Measurements from ENCODE around the gene SPIRE2.

SPIRE2 gene

DNA sequence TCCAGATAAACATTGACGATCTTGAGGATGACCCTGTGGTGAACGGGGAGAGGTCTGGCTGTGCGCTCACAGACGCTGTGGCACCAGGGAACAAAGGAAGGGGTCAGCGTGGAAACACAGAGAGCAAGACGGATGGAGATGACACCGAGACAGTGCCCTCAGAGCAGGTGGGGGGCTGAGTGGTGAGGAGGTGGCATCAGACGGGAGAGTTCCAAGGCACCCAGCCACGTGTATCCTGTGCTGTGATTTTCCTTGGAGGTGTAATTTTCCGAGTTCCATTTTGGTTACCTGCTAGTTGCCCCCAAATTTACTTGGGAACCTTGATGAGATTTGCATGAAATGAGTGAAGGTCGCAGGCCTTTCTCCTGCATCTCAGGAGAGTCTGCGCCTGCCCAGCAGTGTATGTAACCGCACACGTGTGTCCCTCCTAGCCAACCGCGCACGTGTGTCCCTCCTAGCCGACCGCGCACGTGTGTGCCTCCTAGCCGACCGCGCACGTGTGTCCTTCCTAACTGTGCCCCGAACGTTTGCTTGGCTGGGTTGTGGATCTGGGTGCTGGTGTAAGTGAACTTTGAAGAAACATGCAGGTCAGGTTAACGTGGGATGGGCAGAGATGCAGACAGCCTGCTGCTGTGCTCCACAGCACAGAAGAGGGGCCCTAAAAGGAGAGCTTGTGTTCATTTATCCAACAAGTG lies 55.2 kb downstream of the SPIRE2 start:
- TF ChIP-seq, protein P1, sequence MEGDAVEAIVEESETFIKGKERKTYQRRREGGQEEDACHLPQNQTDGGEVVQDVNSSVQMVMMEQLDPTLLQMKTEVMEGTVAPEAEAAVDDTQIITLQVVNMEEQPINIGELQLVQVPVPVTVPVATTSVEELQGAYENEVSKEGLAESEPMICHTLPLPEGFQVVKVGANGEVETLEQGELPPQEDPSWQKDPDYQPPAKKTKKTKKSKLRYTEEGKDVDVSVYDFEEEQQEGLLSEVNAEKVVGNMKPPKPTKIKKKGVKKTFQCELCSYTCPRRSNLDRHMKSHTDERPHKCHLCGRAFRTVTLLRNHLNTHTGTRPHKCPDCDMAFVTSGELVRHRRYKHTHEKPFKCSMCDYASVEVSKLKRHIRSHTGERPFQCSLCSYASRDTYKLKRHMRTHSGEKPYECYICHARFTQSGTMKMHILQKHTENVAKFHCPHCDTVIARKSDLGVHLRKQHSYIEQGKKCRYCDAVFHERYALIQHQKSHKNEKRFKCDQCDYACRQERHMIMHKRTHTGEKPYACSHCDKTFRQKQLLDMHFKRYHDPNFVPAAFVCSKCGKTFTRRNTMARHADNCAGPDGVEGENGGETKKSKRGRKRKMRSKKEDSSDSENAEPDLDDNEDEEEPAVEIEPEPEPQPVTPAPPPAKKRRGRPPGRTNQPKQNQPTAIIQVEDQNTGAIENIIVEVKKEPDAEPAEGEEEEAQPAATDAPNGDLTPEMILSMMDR (IDR thresholded peaks at IDR 0.05; ENCODE audit: low read depth, low read length, missing control alignments) = no peak
- no peak for DNase-seq (ENCODE audit: low read depth)
- no peak overlapping the region for H3K4me3 ChIP-seq (ENCODE audit: low read depth, low read length)

DNA sequence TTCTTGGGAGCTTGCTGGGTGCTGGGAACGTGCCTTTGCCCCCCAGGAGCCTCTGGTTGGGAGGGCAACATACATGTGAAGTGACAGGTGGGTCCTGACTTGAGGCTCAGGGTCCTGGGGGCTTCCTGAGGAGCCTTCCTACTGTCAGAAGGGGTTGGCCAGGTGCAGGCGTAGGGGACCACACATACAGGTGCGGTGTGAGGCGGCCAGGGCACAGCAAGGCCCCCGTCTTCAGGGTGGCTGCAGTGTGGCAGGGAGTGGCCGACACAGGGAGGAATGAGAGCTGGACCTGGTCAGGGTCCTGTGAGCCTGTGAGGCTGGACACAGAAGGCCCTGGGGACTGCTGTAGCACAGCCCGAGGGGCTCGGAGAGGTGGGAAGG lies 55.8 kb downstream of the SPIRE2 start:
- TF ChIP-seq, protein P1 (IDR thresholded peaks at IDR 0.05; ENCODE audit: low read depth, low read length, missing control alignments) = no peak
- no peak overlapping the region for H3K4me3 ChIP-seq (ENCODE audit: low read depth, low read length)
- DNase-seq (ENCODE audit: low read depth) = no peak

DNA sequence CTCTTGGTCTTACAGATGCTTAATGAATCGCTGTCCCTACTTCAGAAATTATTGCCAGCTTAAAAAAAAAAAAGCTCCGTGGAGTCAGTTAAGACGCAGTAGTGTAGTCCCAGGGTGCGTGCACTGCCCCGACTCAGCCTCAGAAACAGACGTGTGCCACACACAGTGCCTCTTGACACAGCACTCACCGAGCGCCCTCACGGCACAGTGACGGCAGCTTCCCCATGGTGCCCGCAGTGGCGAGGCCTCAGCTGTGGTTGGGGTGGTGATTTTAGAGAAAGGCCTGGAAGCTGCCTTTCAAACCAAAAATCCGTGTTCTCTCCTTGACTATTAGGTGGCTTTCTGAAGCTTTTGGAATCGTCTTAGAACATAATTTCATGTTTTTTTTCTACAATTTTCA lies 59.0 kb downstream of the SPIRE2 start:
- DNase-seq (ENCODE audit: low read depth) = no peak
- H3K4me3 ChIP-seq (ENCODE audit: low read depth, low read length) = no peak overlapping the region
- TF ChIP-seq, protein P1 (IDR thresholded peaks at IDR 0.05; ENCODE audit: low read depth, low read length, missing control alignments) = no peak

DNA sequence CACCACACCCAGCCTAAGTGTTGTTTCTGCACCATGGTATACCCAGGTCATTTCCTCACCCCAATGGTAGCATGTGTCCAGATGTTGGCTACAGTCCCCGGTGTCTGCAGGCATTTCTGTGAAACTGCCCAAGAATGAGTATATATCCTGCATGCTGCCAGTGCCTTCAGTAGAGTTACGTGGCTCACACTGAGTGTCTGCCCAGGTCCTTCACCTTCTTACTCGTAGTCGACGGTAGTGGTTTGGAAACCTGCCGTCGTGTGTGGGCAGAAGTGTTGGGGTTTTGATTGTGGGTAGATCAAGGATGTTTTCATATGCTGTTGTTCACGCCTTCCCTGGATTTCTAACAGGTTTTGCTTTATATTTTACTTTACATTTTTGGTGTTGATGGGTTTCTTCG lies 61.9 kb downstream of the SPIRE2 start:
- no peak for DNase-seq (ENCODE audit: low read depth)
- TF ChIP-seq, protein P1 (IDR thresholded peaks at IDR 0.05; ENCODE audit: low read depth, low read length, missing control alignments) = no peak
- no peak overlapping the region for H3K4me3 ChIP-seq (ENCODE audit: low read depth, low read length)

DNA sequence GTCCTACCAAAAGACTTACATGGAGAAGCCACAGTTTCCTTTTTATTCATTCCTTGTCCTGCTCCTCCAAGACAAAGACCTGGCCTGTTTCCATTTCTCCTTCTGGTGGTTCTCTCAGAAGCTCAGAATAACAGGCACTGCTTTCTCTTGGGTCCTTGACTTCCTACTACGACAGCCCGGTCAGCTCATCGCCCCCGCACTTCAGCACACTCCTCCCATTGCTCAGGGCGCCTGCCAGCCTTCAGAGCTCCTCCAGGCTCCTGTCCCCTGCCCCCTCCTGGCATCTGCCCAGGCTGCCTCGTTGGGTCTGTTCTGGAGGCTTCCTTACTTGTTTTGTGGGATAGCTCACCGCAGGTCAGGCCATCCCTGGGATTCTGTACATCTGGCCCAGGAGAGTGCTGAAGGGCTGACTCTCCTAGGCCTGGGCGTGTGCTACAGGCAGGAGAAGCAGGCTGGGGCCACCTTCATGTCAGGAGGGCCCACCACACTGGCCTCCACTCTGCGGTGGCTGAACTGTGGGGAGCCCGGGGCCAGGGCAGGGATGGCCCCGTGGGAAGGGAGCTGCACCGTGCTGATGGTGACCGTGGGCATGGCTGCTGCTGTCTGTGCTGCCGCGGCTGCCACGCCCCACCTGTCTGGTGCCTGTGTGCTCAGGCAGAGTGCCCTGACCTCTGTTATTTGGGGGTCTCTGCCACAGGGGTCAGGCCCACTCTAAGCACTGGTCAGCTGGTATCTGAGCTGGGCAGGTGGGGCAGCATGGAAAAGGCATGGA lies 62.8 kb downstream of the SPIRE2 start:
- no peak overlapping the region for H3K4me3 ChIP-seq (ENCODE audit: low read depth, low read length)
- TF ChIP-seq, protein P1 (IDR thresholded peaks at IDR 0.05; ENCODE audit: low read depth, low read length, missing control alignments) = no peak
- no peak for DNase-seq (ENCODE audit: low read depth)

DNA sequence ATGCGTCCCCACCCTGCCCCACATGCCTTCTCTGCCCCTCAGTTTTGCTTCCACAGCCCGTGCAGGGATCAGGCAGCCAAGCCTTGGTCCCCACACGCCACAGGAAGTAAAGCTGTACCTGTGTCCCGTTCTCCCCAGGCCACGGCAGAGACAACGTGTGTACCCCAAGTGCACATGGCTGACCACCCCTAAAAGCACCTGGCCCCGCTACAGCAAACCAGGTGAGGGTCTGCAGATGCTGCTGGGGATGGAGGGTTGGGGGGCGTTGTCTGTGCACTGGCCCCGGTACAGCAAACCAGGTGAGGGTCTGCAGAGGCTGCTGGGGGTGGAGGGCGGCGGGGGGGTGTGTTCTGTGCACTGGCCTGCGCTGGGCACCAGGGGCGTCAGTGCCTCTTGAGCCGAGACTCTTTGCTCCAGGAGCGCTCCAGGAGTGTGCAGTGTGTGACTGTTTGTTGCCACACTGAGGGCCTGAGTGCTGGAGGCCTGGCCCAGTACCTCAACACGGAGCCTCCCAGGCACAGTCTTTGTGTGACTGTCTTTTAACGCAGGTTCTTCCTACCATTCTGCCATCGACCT lies 63.9 kb downstream of the SPIRE2 start:
- no peak for DNase-seq (ENCODE audit: low read depth)
- TF ChIP-seq, protein P1 (IDR thresholded peaks at IDR 0.05; ENCODE audit: low read depth, low read length, missing control alignments) = no peak
- H3K4me3 ChIP-seq (ENCODE audit: low read depth, low read length) = no peak overlapping the region
